Nephron progenitor cell (in vitro differentiated cells): ENCODE measurements around the gene CSF2RB.

Experiments used
- DNase-seq: peaks from one replicate; pipeline ENCODE4 v3.0.0; 2021
- H3K27ac Mint-ChIP-seq: 2 replicates; pipeline ENCODE4 v1.8.0; 2021; ENCODE audit warnings: mild to moderate bottlenecking, moderate library complexity, mixed read lengths
- H3K27me3 Mint-ChIP-seq: 2 replicates; pipeline ENCODE4 v1.8.0; 2021; ENCODE audit warnings: mild to moderate bottlenecking, low read depth, mixed read lengths; ENCODE audit not compliant: poor library complexity
- H3K36me3 Mint-ChIP-seq: 2 replicates; pipeline ENCODE4 v1.8.0; 2021; ENCODE audit warnings: low read depth, mixed read lengths
- H3K4me1 Mint-ChIP-seq: 2 replicates; pipeline ENCODE4 v1.8.0; 2021; ENCODE audit warnings: mixed read lengths
- H3K4me3 Mint-ChIP-seq: 2 replicates; pipeline ENCODE4 v1.8.0; 2021; ENCODE audit warnings: mild to moderate bottlenecking, moderate library complexity, mixed read lengths
- H3K9me3 Mint-ChIP-seq: 2 replicates; pipeline ENCODE4 v1.8.0; 2021; ENCODE audit warnings: mild to moderate bottlenecking, moderate library complexity, mixed read lengths
- TF ChIP-seq, protein P1 (sequence below): fragments of 200-600 bp; sonication (generic); IDR thresholded peaks from 2 replicates; pipeline ENCODE4 v1.5.0; 2021; ENCODE audit warnings: antibody characterized with exemption

The CSF2RB gene

GRCh38 chr22:36935694-36936093 is 22.3 kb downstream of the CSF2RB start:
- no peak for DNase-seq
- TF ChIP-seq, protein P1, sequence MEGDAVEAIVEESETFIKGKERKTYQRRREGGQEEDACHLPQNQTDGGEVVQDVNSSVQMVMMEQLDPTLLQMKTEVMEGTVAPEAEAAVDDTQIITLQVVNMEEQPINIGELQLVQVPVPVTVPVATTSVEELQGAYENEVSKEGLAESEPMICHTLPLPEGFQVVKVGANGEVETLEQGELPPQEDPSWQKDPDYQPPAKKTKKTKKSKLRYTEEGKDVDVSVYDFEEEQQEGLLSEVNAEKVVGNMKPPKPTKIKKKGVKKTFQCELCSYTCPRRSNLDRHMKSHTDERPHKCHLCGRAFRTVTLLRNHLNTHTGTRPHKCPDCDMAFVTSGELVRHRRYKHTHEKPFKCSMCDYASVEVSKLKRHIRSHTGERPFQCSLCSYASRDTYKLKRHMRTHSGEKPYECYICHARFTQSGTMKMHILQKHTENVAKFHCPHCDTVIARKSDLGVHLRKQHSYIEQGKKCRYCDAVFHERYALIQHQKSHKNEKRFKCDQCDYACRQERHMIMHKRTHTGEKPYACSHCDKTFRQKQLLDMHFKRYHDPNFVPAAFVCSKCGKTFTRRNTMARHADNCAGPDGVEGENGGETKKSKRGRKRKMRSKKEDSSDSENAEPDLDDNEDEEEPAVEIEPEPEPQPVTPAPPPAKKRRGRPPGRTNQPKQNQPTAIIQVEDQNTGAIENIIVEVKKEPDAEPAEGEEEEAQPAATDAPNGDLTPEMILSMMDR, result no peak
- Mint-ChIP-seq H3K4me1 (peaks cover 27% of the 10 kb centered on the region), H3K9me3 (no peaks in the 10 kb centered on the region), H3K4me3 (no peak overlapping the region), H3K36me3 (no peaks in the 10 kb centered on the region), H3K27me3 (peaks cover 4% of the 10 kb centered on the region), H3K27ac (no peak overlapping the region)

- TF ChIP-seq, protein P1, result no peak
- peaks cover 4% of the 10 kb centered on the region for H3K27me3 Mint-ChIP-seq
- no peaks in the 10 kb centered on the region for H3K9me3 Mint-ChIP-seq
- no peaks in the 10 kb centered on the region for H3K36me3 Mint-ChIP-seq
- H3K27ac Mint-ChIP-seq, result no peak overlapping the region
- no peak overlapping the region for H3K4me3 Mint-ChIP-seq
- DNase-seq, result no peak
- H3K4me1 Mint-ChIP-seq, result peaks cover 18% of the 10 kb centered on the region
These were observed 23.1 kb downstream of the CSF2RB start for GRCh38 chr22:36936362-36937116.

GRCh38 chr22:36937319-36938027 is 24.0 kb downstream of the CSF2RB start:
- H3K9me3 Mint-ChIP-seq, result no peaks in the 10 kb centered on the region
- H3K27ac Mint-ChIP-seq, result no peak overlapping the region
- no peaks in the 10 kb centered on the region for H3K36me3 Mint-ChIP-seq
- TF ChIP-seq, protein P1, result no peak
- H3K4me3 Mint-ChIP-seq, result no peak overlapping the region
- peaks cover 15% of the 10 kb centered on the region for H3K4me1 Mint-ChIP-seq
- no peak for DNase-seq
- H3K27me3 Mint-ChIP-seq, result peaks cover 4% of the 10 kb centered on the region

- no peak for DNase-seq
- H3K4me1 Mint-ChIP-seq, result peaks cover 15% of the 10 kb centered on the region
- H3K4me3 Mint-ChIP-seq, result no peak overlapping the region
- H3K27me3 Mint-ChIP-seq, result peaks cover 4% of the 10 kb centered on the region
- no peaks in the 10 kb centered on the region for H3K36me3 Mint-ChIP-seq
- H3K27ac Mint-ChIP-seq, result no peak overlapping the region
- TF ChIP-seq, protein P1, result no peak
- no peaks in the 10 kb centered on the region for H3K9me3 Mint-ChIP-seq
These were observed 24.6 kb downstream of the CSF2RB start for GRCh38 chr22:36938028-36938425.

DNA sequence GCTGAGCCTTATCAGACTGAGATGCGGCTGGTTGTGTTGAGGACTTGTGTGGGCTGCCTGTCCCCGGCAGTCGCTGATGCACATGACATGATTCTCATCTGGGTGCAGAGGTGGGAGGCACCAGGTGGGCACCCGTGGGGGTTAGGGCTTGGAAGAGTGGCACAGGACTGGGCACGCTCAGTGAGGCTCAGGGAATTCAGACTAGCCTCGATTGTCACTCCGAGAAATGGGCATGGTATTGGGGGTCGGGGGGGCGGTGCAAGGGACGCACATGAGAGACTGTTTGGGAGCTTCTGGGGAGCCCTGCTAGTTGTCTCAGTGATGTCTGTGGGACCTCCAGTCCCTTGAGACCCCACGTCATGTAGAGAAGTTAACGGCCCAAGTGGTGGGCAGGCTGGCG is 25.5 kb downstream of the CSF2RB start:
- DNase-seq, result no peak
- TF ChIP-seq, protein P1, result no peak
- no peak overlapping the region for H3K4me3 Mint-ChIP-seq
- peaks cover 10% of the 10 kb centered on the region for H3K27me3 Mint-ChIP-seq
- H3K9me3 Mint-ChIP-seq, result no peaks in the 10 kb centered on the region
- H3K36me3 Mint-ChIP-seq, result no peaks in the 10 kb centered on the region
- peaks cover 21% of the 10 kb centered on the region for H3K4me1 Mint-ChIP-seq
- H3K27ac Mint-ChIP-seq, result peak overlapping the region; percentile 23
